GM12873 (cell line): Measurements from ENCODE around the gene ZNFX1.

ENCODE experiments used
- TF ChIP-seq, protein P1 (sequence below): IDR thresholded peaks from 2 replicates; pipeline ENCODE4 v1.5.1; 2012; ENCODE audit warnings: low read depth, mild to moderate bottlenecking, moderate library complexity, low read length, control low read depth; ENCODE audit not compliant: insufficient read depth; ENCODE audit errors: missing control alignments

The ZNFX1 gene

GRCh38 chr20:49214571-49214970, 63.3 kb downstream of the ZNFX1 start:
- TF ChIP-seq, protein P1, sequence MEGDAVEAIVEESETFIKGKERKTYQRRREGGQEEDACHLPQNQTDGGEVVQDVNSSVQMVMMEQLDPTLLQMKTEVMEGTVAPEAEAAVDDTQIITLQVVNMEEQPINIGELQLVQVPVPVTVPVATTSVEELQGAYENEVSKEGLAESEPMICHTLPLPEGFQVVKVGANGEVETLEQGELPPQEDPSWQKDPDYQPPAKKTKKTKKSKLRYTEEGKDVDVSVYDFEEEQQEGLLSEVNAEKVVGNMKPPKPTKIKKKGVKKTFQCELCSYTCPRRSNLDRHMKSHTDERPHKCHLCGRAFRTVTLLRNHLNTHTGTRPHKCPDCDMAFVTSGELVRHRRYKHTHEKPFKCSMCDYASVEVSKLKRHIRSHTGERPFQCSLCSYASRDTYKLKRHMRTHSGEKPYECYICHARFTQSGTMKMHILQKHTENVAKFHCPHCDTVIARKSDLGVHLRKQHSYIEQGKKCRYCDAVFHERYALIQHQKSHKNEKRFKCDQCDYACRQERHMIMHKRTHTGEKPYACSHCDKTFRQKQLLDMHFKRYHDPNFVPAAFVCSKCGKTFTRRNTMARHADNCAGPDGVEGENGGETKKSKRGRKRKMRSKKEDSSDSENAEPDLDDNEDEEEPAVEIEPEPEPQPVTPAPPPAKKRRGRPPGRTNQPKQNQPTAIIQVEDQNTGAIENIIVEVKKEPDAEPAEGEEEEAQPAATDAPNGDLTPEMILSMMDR, result no peak

DNA sequence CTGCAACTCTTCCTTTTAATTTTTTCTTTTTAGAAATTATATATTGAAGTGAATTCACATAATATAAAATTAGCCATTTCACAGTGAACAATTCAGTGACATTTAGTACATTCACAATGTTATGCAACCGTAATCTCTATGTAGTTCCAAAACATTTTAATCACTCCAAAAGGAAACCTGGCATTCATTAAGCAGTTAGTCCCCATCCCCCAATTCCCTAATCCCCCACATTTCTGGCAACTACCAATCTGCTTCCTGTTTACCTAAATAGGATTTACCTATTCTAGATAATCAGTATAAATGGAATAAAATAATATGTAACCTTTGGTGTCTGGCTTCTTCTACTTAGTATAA, 67.1 kb downstream of the ZNFX1 start:
- TF ChIP-seq, protein P1, result no peak

GRCh38 chr20:49210101-49210756, 67.6 kb downstream of the ZNFX1 start:
- TF ChIP-seq, protein P1, result no peak

DNA sequence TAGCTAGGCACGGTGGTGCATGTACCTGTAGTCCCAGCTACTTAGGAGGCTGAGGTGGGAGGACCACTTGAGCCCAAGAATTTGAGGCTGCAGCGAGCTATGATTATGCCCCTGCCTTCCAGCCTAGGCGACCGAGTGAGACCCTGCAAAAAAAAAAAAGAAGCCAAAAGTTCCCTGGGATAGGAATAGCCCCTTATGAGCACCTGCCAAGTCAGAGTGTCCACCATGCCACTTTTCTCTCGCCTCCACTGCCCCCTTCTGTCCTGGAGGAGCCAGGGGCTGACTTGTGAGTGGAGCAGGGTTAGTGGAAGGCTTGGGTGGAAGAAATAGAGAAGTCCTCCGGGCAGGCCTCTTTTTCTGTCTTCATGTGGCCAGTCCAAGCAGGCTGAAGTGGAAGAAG, 70.8 kb downstream of the ZNFX1 start:
- TF ChIP-seq, protein P1, result peak; percentile 36

- TF ChIP-seq, protein P1, result no peak
Measured at GRCh38 chr20:49203746-49204145, 74.1 kb downstream of the ZNFX1 start.

DNA sequence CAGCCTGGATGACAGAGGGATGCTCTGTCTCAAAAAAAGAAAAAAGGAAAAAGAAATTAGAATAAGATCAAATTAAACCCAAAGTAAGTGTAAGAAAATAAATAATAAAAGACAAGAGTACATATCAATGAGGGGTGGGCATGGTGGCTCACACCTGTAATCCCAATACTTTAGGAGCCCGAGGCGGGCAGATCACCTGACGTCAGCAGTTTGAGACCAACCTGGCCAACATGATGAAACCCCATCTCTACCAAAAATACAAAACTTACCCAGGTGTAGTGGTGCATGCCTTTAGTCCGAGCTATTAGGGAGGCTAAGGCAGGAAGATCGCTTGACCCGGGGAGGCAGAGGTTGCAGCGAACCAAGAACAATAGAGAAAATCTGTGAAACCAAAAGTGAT, 74.8 kb downstream of the ZNFX1 start:
- TF ChIP-seq, protein P1, result no peak

DNA sequence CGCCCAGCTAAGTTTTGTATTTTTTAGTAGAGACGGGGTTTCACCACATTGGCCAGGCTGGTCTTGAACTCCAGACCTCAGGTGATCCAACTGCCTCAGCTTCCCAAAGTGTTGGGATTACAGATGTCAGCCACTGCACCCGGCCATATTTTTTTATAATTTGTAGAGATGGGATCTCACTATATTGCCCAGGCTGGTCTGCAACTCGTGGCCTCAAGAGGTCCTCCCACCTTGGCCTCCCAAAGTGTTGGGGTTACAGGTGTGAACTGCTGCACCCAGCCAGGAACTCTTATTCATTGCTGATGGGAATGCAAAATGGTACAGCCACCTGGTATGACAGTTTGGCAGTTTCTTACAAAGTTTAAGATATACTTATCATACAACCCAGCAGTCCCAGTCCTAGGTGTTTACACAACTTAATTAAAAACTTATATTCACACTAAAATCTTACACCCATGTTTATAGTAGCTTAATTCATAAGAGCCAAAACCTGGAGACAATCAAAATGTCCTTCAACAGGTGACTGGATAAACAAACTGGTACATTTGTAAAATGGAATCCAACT, 78.0 kb downstream of the ZNFX1 start:
- TF ChIP-seq, protein P1, result no peak
